Activated CD4-positive, alpha-beta T cell treated with anti-CD3 and anti-CD28 coated beads, Interleukin-2, amount 50 U/mL, for 24 hours (primary cell): ENCODE data around the gene TMEM63A.
"Not testable (repeated sequence)": the region's sequence is repeated elsewhere in the genome, so short reads cannot be mapped to it uniquely, and the experiment has no call there.

Experiments used
- DNase-seq, 2 donors: peaks; one replicate each; pipeline ENCODE4 v3.0.0-alpha.2; 2020; ENCODE audit warnings: low read depth in 1 of 2, low spot score in 1 of 2

The TMEM63A gene

GRCh38 chr1:225846331-225847310 lies 35.6 kb downstream of the TMEM63A start:
- DNase-seq, result no peak

GRCh38 chr1:225845571-225846259 lies 36.5 kb downstream of the TMEM63A start:
- DNase-seq, result no peak

GRCh38 chr1:225845097-225845496 lies 37.1 kb downstream of the TMEM63A start:
- no peak for DNase-seq

- DNase-seq, result no peak
Measured at GRCh38 chr1:225844236-225845061, 37.7 kb downstream of the TMEM63A start.

- DNase-seq, result no peak
Measured at GRCh38 chr1:225843426-225843795, 38.8 kb downstream of the TMEM63A start.

GRCh38 chr1:225842788-225843425 lies 39.3 kb downstream of the TMEM63A start:
- DNase-seq, result no peak

GRCh38 chr1:225842074-225842473 lies 40.1 kb downstream of the TMEM63A start:
- DNase-seq, result no peak

- no peak for DNase-seq
Measured at GRCh38 chr1:225840713-225841112, 41.5 kb downstream of the TMEM63A start.

GRCh38 chr1:225840223-225840610 lies 42.0 kb downstream of the TMEM63A start:
- DNase-seq, result no peak

GRCh38 chr1:225838793-225839192 lies 43.4 kb downstream of the TMEM63A start:
- DNase-seq, result no peak

- DNase-seq, result not testable (repeated sequence)
Measured at GRCh38 chr1:225836296-225836695, 45.9 kb downstream of the TMEM63A start.

GRCh38 chr1:225835856-225836255 lies 46.3 kb downstream of the TMEM63A start:
- no peak for DNase-seq

- DNase-seq, result no peak
Measured at GRCh38 chr1:225834417-225835329, 47.5 kb downstream of the TMEM63A start.

- DNase-seq, result no peak
Measured at GRCh38 chr1:225830841-225831240, 51.3 kb downstream of the TMEM63A start.

- DNase-seq, result no peak
Measured at GRCh38 chr1:225828706-225829345, 53.4 kb downstream of the TMEM63A start.

- DNase-seq, result no peak
Measured at GRCh38 chr1:225827076-225827475, 55.1 kb downstream of the TMEM63A start.

- DNase-seq, result no peak
Measured at GRCh38 chr1:225825607-225826007, 56.6 kb downstream of the TMEM63A start.

- DNase-seq, result no peak
Measured at GRCh38 chr1:225825078-225825477, 57.1 kb downstream of the TMEM63A start.

GRCh38 chr1:225824533-225824941 lies 57.6 kb downstream of the TMEM63A start:
- no peak for DNase-seq
